Aorta (tissue), 5 donors: ENCODE data around the gene STX5. TPM values are rescaled to one million over a fixed set of nuclear protein-coding genes. Genes with fewer than 3 reads are reported as not detected.
"Not testable (repeated sequence)": the region's sequence is repeated elsewhere in the genome, so short reads cannot be mapped to it uniquely, and the experiment has no call there.

Experiments used
- ATAC-seq: fragments of 200-7000 bp; cut with Tn5 transposase; one replicate; pipeline ENCODE4 v1.9.1; 2022; ENCODE audit warnings: moderate library complexity; ENCODE audit not compliant: low FRiP score
- DNase-seq, 2 donors: peaks; one replicate each; pipeline ENCODE4 v3.0.0-alpha.2; 2020
- H3K27ac ChIP-seq, 2 donors: one replicate each; pipeline ENCODE4 v1.5.1; 2013; ENCODE audit warnings: low read length in 2 of 2, mild to moderate bottlenecking in 2 of 2, moderate library complexity in 2 of 2, control low read depth in 1 of 2, inconsistent platforms in 1 of 2, low read depth in 1 of 2
- H3K27me3 ChIP-seq, 2 donors: one replicate each; pipeline ENCODE4 v1.6.1; 2013; ENCODE audit warnings: control low read depth in 1 of 2, low read length in 1 of 2, mild to moderate bottlenecking in 1 of 2, moderate library complexity in 1 of 2; ENCODE audit not compliant: insufficient read depth in 2 of 2, control insufficient read depth in 1 of 2
- H3K36me3 ChIP-seq, 2 donors: one replicate each; pipeline ENCODE4 v1.6.1; 2013; ENCODE audit warnings: control low read depth in 1 of 2, low read length in 1 of 2, mild to moderate bottlenecking in 1 of 2; ENCODE audit not compliant: insufficient read depth in 2 of 2, control insufficient read depth in 1 of 2
- H3K4me1 ChIP-seq, 2 donors: one replicate each; pipeline ENCODE4 v1.6.1; 2013; ENCODE audit warnings: low read length in 2 of 2, control low read depth in 1 of 2, mild to moderate bottlenecking in 1 of 2, moderate library complexity in 1 of 2; ENCODE audit not compliant: insufficient read depth in 2 of 2, control insufficient read depth in 1 of 2
- H3K4me3 ChIP-seq, 2 donors: one replicate each; pipeline ENCODE4 v1.5.1; 2013; ENCODE audit warnings: low read length in 2 of 2, control low read depth in 1 of 2, mild to moderate bottlenecking in 1 of 2
- H3K9me3 ChIP-seq: one replicate; pipeline ENCODE4 v1.6.1; 2013; ENCODE audit warnings: mild to moderate bottlenecking, low read length; ENCODE audit not compliant: control insufficient read depth
- WGBS, 2 donors: extraction: QIAGEN DNeasy Blood & Tissue Kit; methylation state at CpG; one replicate each; pipeline ENCODE4 v1.1.7; 2013; 5-methylcytosine and 5-hydroxymethylcytosine counted together
- intact Hi-C, 2 donors: fragments of 100-400 bp; cut with DNase I; formaldehyde crosslinking; loops; one replicate each; pipeline versions ENCODE4 v1.14.2 to v1.15.0; 2022
- polyA plus RNA-seq, 2 donors: library from polyadenylated mRNA; stranded (reverse); fragments of 200-250 nt; gene quantifications; one replicate each; pipeline ENCODE4 v1.2.3, GENCODE V29; 2013
- total RNA-seq, 2 donors: library from RNA; stranded (reverse); fragmentation: NEBNext Ultra II Directional; extraction: Animal tissue kit (Norgen Biotek cat#: 25700); gene quantifications; one replicate each; pipeline ENCODE4 v1.2.1, GENCODE V29; 2021
- donor health status: healthy with polysubstance abuse.
- donor health status: Bipolar disorder and iron deficiency.
- donor health status: DM: no; HTN: no; CAD: no.
- donor health status: DM: no; HTN: no; CAD: no.
- donor health status: DM: yes; HTN: yes; CAD: no.

STX5 gene
- total and polyA plus RNA-seq, 4 donors = 19.2 to 46.4 (median 43.3) TPM

DNA sequence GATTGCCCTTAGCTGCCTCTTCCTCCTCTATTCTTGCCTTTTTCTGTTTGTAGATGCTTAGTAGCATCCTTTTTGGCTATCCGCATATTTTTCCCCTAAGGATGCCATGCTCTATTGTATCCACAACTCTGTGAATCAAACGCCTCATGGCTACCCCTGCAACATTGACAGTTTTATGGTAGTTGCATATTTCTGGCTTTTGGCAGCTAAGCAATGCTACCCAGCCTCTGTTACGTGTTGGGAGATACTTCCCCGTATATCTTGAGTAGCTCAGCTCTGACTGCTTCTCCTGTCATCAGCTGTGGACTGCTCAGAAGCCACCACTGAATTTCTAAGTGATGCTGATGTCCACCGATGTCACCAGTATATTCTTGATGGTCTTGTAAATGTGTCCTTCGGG, 33.8 kb upstream of the STX5 start:
- H3K36me3 ChIP-seq = no peaks in the 10 kb centered on the region
- intact Hi-C loops = loop anchor here in 1 of 2 donors (10.0 kb wide), 1 partner anchor 471 kb away; no protein-coding TSS in a partner anchor
- DNase-seq = no peak
- H3K27me3 ChIP-seq = no peaks in the 10 kb centered on the region
- H3K9me3 ChIP-seq = no peaks in the 10 kb centered on the region
- H3K27ac ChIP-seq = no peak overlapping the region
- WGBS, 2 donors = 77 to 80% methylated on average over 6 of the region's 6 CpGs
- no peaks in the 10 kb centered on the region for H3K4me1 ChIP-seq
- H3K4me3 ChIP-seq = no peak overlapping the region
- ATAC-seq = no peak

GRCh38 chr11:62863687-62864335, 32.0 kb upstream of the STX5 start:
- H3K27me3 ChIP-seq = no peaks in the 10 kb centered on the region
- H3K4me1 ChIP-seq = no peaks in the 10 kb centered on the region
- ATAC-seq = no peak
- DNase-seq = no peak
- intact Hi-C loops = loop anchor here (5.0 to 10.0 kb wide), 2 partner anchors 469 to 482 kb away; no protein-coding TSS in a partner anchor
- no peaks in the 10 kb centered on the region for H3K9me3 ChIP-seq
- no peak overlapping the region for H3K4me3 ChIP-seq
- no peaks in the 10 kb centered on the region for H3K36me3 ChIP-seq
- no peak overlapping the region for H3K27ac ChIP-seq
- 42 to 50% methylated on average over 4 of the region's 4 CpGs for whole genome bisulfite sequencing, 2 donors

DNA sequence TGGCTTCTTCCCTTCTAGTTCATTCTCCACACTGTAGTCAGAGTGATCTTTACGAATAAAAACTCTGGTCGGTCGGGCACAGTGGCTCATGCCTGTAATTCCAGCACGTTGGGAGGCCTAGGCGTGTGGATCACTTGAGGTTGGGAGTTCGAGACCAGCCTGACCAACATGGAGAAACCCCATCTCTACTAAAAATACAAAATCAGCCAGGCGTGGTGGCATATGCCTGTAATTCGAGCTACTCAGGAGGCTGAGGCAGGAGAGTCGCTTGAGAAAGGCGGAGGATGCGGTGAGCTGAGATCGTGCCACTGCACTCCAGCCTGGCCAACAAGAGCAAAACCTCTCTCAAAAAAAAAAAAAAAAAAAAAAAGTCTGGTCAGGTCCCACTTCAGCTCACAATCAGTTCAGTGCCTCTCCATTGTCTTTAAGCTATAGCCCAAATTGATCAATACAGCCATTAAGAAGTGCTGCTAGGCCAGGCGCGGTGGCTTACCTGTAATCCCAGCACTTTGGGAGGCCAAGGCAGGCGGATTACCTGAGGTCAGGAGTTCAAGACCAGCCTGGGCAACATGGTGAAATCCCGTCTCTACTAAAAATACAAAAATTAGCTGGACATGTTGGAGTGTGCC, 29.8 kb upstream of the STX5 start:
- intact Hi-C loops = loop anchor here (1.0 to 10.0 kb wide), 3 partner anchors 75 to 479 kb away; no protein-coding TSS in a partner anchor
- WGBS, 2 donors = 86 to 89% methylated on average over 16 of the region's 16 CpGs
- H3K27me3 ChIP-seq = not testable (repeated sequence)

DNA sequence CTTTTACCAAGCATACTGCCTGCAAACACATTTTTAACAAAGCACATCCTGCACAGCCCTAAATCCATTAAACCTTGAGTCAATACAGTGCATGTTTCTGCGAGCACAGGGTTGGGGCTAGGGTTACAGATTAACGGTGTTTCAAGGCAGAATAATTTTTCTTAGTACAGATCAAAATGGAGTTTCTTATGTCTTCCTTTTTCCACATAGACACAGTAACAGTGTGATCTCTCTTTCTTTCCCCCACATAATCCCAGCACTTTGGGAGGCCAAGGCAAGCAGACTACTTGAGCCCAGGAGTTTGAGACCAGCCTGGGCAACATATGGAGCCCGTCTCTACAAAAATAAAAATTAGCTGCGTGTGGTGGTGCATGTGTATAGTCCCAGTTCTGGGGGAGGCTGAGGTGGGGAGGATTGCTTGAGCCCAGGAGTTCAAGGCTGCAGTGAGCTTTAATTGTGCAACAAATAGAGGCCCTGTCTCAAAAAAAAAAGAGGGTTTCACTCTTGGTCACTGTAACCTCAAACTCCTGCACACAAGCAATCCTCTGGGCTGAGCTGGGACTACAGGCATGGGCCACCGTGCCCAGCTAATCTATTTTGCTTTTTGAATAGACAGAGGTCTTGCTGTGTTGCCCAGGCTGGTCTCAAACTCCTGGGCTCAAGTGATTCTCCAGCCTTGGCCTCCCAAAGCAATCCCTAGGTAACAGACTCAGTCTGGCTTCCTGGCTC, 29.1 kb upstream of the STX5 start:
- no peak overlapping the region for H3K4me3 ChIP-seq
- intact Hi-C loops = loop anchor here (5.0 to 10.0 kb wide), 2 partner anchors 466 to 479 kb away; no protein-coding TSS in a partner anchor
- WGBS, 2 donors = 59 to 62% methylated on average over 5 of the region's 5 CpGs
- no peaks in the 10 kb centered on the region for H3K36me3 ChIP-seq
- H3K9me3 ChIP-seq = no peaks in the 10 kb centered on the region
- no peak for DNase-seq
- H3K4me1 ChIP-seq = no peaks in the 10 kb centered on the region
- ATAC-seq = no peak
- no peak overlapping the region for H3K27ac ChIP-seq
- no peaks in the 10 kb centered on the region for H3K27me3 ChIP-seq

More for the DNA sequence above, 29.8 kb upstream of the STX5 start:
- ATAC-seq, DNase-seq, H3K4me1 ChIP-seq, H3K4me3 ChIP-seq, H3K27ac ChIP-seq, H3K9me3 ChIP-seq, H3K36me3 ChIP-seq: not testable (repeated sequence)

GRCh38 chr11:62859281-62859703, 27.4 kb upstream of the STX5 start:
- H3K4me3 ChIP-seq, intact Hi-C loops, H3K36me3 ChIP-seq, H3K27me3 ChIP-seq, H3K27ac ChIP-seq, H3K9me3 ChIP-seq, DNase-seq, H3K4me1 ChIP-seq, ATAC-seq: not testable (repeated sequence)
- 92 to 93% methylated on average over 8 of the region's 8 CpGs for WGBS, 2 donors

- Histone ChIP-seq H3K9me3 (no peaks in the 10 kb centered on the region), H3K4me3 (no peak overlapping the region), H3K27ac (no peak overlapping the region), H3K4me1 (no peaks in the 10 kb centered on the region), H3K36me3 (peaks cover 0 to 2% of the 10 kb centered on the region in 2 donors), H3K27me3 (no peaks in the 10 kb centered on the region)
- 83 to 84% methylated on average over 7 of the region's 7 CpGs for WGBS, 2 donors
- DNase-seq = no peak
- ATAC-seq = no peak
- intact Hi-C loops = no loop called here
Observed at GRCh38 chr11:62858201-62858600, 26.4 kb upstream of the STX5 start.

- WGBS, 2 donors = 81 to 94% methylated on average over 2 of the region's 2 CpGs
- Histone ChIP-seq H3K4me3 (no peak overlapping the region), H3K36me3 (peaks cover 0 to 2% of the 10 kb centered on the region in 2 donors), H3K27me3 (no peaks in the 10 kb centered on the region), H3K27ac (no peak overlapping the region), H3K4me1 (no peaks in the 10 kb centered on the region), H3K9me3 (no peaks in the 10 kb centered on the region)
- no peak for ATAC-seq
- no peak for DNase-seq
- intact Hi-C loops = no loop called here
Observed at GRCh38 chr11:62857541-62857982, 25.7 kb upstream of the STX5 start.

DNA sequence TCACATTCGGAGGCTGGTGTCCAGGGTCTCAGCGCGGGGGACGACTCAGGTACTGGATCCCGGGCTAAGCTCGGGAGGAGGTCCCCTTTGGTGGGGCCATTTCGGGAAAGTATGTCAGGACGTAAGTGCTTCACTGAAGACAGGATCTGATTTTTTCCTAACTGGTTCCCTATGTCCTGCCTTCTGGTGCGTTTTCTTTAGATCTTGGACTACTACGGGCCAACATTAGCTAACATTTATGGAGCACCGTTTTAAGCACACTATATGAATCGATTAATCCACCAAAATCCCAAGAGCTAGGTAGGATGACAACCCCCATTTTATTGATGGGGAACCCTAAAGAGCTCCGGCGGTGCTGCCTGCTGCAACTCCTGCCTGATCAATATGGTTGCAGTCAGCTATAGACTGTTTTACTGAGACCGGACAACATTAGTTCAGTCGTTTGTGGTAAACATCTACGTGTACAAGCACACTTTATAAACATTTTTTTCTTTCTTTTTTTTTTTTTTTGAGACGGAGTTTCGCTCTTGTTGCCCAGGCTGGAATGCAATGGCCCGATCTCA, 24.6 kb upstream of the STX5 start:
- intact Hi-C loops = no loop called here
- no peaks in the 10 kb centered on the region for H3K4me1 ChIP-seq

More for the DNA sequence above, 24.6 kb upstream of the STX5 start:
- Histone ChIP-seq H3K4me3 (peak overlapping the region; percentile 5 to 9), H3K9me3 (no peaks in the 10 kb centered on the region), H3K27me3 (no peaks in the 10 kb centered on the region), H3K27ac (no peak overlapping the region), H3K36me3 (peaks cover 3 to 5% of the 10 kb centered on the region in 2 donors)
- DNase-seq (no peak), ATAC-seq (peak; percentile 44)
- 4 to 5% methylated on average over 20 of the region's 20 CpGs for WGBS, 2 donors
